HEK293 (cell line): Measurements from ENCODE around the gene ALDOA.
A peak's percentile ranks its signal among the peaks of the same experiment; 100 is the strongest.

Experiments used
- CTCF ChIA-PET: fragments of 350-600 bp; formaldehyde crosslinking; extraction: SDS; loops from one replicate; lab custom pipeline; 2021; ENCODE audit warnings: antibody characterized with exemption; lab: Yijun Ruan, JAX
- POLR2A ChIA-PET: fragments of 300-600 bp; formaldehyde crosslinking; extraction: SDS; loops from one replicate; lab custom pipeline; 2020; ENCODE audit warnings: antibody characterized with exemption, inconsistent platforms; lab: Yijun Ruan, JAX
- H3K27ac ChIP-seq: fragments of 200-500 bp; sonication (Bioruptor generic); 2 replicates; pipeline ENCODE4 v1.5.1; 2014; ENCODE audit warnings: low read depth, low read length, control low read depth, inconsistent platforms; ENCODE audit errors: extremely low read depth
- H3K36me3 ChIP-seq, 2 experiments: fragments of 200-500 bp in 1 of 2; sonication (Bioruptor generic) in 1 of 2; 1 replicate in 1 of 2; 2 replicates in 1 of 2; pipeline ENCODE4 v1.5.1; 2014 to 2017; ENCODE audit warnings: inconsistent platforms in 2 of 2, low read length in 2 of 2; ENCODE audit not compliant: control insufficient read depth in 2 of 2, insufficient read depth in 1 of 2
- H3K4me1 ChIP-seq: fragments of 200-500 bp; sonication (Bioruptor generic); 2 replicates; pipeline ENCODE4 v1.5.1; 2014; ENCODE audit warnings: mild to moderate bottlenecking, low read length, inconsistent platforms; ENCODE audit not compliant: control insufficient read depth, insufficient read depth
- H3K4me3 ChIP-seq: 2 replicates; pipeline ENCODE4 v1.5.1; 2011; ENCODE audit warnings: low read depth, mild to moderate bottlenecking, control low read depth, low read length, moderate library complexity
- H3K9me3 ChIP-seq: fragments of 200-500 bp; sonication (Bioruptor generic); 2 replicates; pipeline ENCODE4 v1.5.1; 2014; ENCODE audit warnings: low read depth, low read length, inconsistent platforms; ENCODE audit not compliant: control insufficient read depth, insufficient read depth
- GFI1B ChIP-seq: fragments of 450-650 bp; formaldehyde crosslinking; IDR thresholded peaks from 2 replicates; pipeline ENCODE4 v1.5.1; 2016; ENCODE audit warnings: missing biosample characterization, missing genetic modification characterization
- GLIS1 ChIP-seq: fragments of 450-650 bp; formaldehyde crosslinking; IDR thresholded peaks from 2 replicates; pipeline ENCODE4 v1.5.1; 2016; ENCODE audit warnings: missing biosample characterization, missing genetic modification characterization
- MZF1 ChIP-seq: fragments of 450-650 bp; formaldehyde crosslinking; IDR thresholded peaks from 2 replicates; pipeline ENCODE4 v1.5.1; 2017; ENCODE audit warnings: missing biosample characterization, missing genetic modification characterization, borderline replicate concordance
- REPIN1 ChIP-seq: fragments of 450-650 bp; formaldehyde crosslinking; IDR thresholded peaks from 2 replicates; pipeline ENCODE4 v1.5.1; 2017; ENCODE audit warnings: missing biosample characterization, missing genetic modification characterization, low read depth
- SP7 ChIP-seq: fragments of 450-650 bp; formaldehyde crosslinking; IDR thresholded peaks from 2 replicates; pipeline ENCODE4 v1.5.1; 2016; ENCODE audit warnings: missing biosample characterization, missing genetic modification characterization
- ZBTB21 ChIP-seq: fragments of 450-650 bp; formaldehyde crosslinking; IDR thresholded peaks from 2 replicates; pipeline ENCODE4 v1.5.1; 2017; ENCODE audit warnings: missing biosample characterization, missing genetic modification characterization
- ZBTB8A ChIP-seq: fragments of 450-650 bp; formaldehyde crosslinking; IDR thresholded peaks from 2 replicates; pipeline ENCODE4 v1.5.1; 2016; ENCODE audit warnings: missing biosample characterization, missing genetic modification characterization
- ZNF157 ChIP-seq: fragments of 450-650 bp; formaldehyde crosslinking; IDR thresholded peaks from 2 replicates; pipeline ENCODE4 v1.5.1; 2016; ENCODE audit warnings: missing biosample characterization, missing genetic modification characterization
- ZNF174 ChIP-seq: fragments of 450-650 bp; formaldehyde crosslinking; IDR thresholded peaks from 2 replicates; pipeline ENCODE4 v1.5.0; 2017; ENCODE audit warnings: missing biosample characterization, mild to moderate bottlenecking, missing genetic modification characterization
- ZNF2 ChIP-seq: fragments of 450-650 bp; formaldehyde crosslinking; IDR thresholded peaks from 2 replicates; pipeline ENCODE4 v1.5.1; 2016; ENCODE audit warnings: missing biosample characterization, missing genetic modification characterization
- ZNF302 ChIP-seq: fragments of 450-650 bp; formaldehyde crosslinking; IDR thresholded peaks from 2 replicates; pipeline ENCODE4 v1.5.1; 2016; ENCODE audit warnings: missing biosample characterization, missing genetic modification characterization, low read depth
- ZNF311 ChIP-seq: fragments of 450-650 bp; formaldehyde crosslinking; IDR thresholded peaks from 2 replicates; pipeline ENCODE4 v1.5.1; 2017; ENCODE audit warnings: missing biosample characterization, missing genetic modification characterization, borderline replicate concordance
- ZNF366 ChIP-seq: fragments of 450-650 bp; formaldehyde crosslinking; conservative IDR thresholded peaks from 2 replicates; pipeline ENCODE4 v1.5.1; 2016; ENCODE audit warnings: missing biosample characterization, missing genetic modification characterization
- ZNF473 ChIP-seq: fragments of 450-650 bp; formaldehyde crosslinking; IDR thresholded peaks from 2 replicates; pipeline ENCODE4 v1.5.1; 2017; ENCODE audit warnings: missing biosample characterization, missing genetic modification characterization
- ZNF549 ChIP-seq: fragments of 450-650 bp; IDR thresholded peaks from 2 replicates; pipeline ENCODE4 v1.5.1; 2018; ENCODE audit warnings: missing biosample characterization, missing genetic modification characterization, mild to moderate bottlenecking, inconsistent platforms, moderate library complexity
- ZNF610 ChIP-seq: fragments of 450-650 bp; formaldehyde crosslinking; IDR thresholded peaks from 2 replicates; pipeline ENCODE4 v1.5.1; 2016; ENCODE audit warnings: missing biosample characterization, missing genetic modification characterization, borderline replicate concordance
- ZNF654 ChIP-seq: fragments of 450-650 bp; formaldehyde crosslinking; IDR thresholded peaks from 2 replicates; pipeline ENCODE4 v1.5.1; 2016; ENCODE audit warnings: low read depth, missing biosample characterization, missing genetic modification characterization
- TF ChIP-seq, protein P1 (sequence below): fragments of 450-650 bp; formaldehyde crosslinking; IDR thresholded peaks from 2 replicates; pipeline ENCODE4 v1.5.0; 2017; ENCODE audit warnings: missing biosample characterization, missing genetic modification characterization, borderline replicate concordance
- TF ChIP-seq, protein P2 (sequence below): fragments of 450-650 bp; formaldehyde crosslinking; IDR thresholded peaks from 2 replicates; pipeline ENCODE4 v1.5.1; 2016; ENCODE audit warnings: missing biosample characterization, missing genetic modification characterization
- TF ChIP-seq, protein P3 (sequence below): fragments of 450-650 bp; formaldehyde crosslinking; IDR thresholded peaks from 2 replicates; pipeline ENCODE4 v1.5.1; 2016; ENCODE audit warnings: missing biosample characterization, missing genetic modification characterization
- TF ChIP-seq, protein P4 (sequence below): fragments of 450-650 bp; formaldehyde crosslinking; IDR thresholded peaks from 2 replicates; pipeline ENCODE4 v1.5.1; 2016; ENCODE audit warnings: missing biosample characterization, missing genetic modification characterization, borderline replicate concordance
- TF ChIP-seq, protein P5 (sequence below): fragments of 450-650 bp; IDR thresholded peaks from 2 replicates; pipeline ENCODE4 v1.5.1; 2018; ENCODE audit warnings: missing biosample characterization, mild to moderate bottlenecking, missing genetic modification characterization

Gene ALDOA

DNA sequence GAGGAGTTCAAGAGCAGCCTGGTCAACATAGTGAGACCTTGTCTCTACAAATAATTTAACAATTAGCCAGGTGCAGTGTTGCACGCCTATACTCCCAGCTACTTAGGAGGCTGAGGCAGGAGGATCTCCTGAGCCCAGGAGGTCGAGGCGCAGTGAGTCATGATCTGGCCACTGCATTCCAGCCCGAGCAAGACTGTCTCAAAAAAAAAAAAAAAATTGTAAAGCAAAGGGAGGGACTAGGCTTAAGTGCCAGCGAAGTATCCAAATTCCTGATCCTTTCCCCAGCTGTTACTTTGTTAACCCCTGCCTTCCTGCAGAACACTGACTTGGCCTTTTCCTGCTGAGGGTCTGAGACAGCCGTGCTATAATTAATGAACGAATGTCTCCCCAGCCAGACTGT, 45.1 kb downstream of the ALDOA start:
- Histone ChIP-seq H3K4me3 (no peak overlapping the region), H3K9me3 (no peaks in the 10 kb centered on the region), H3K36me3 (peaks cover 0 to 71% of the 10 kb centered on the region in 2 experiments; a peak in 2 of 3 replicates), H3K27ac (0 out of 2 replicates have a peak overlapping the region, but pooled peaks have one; percentile 9), H3K4me1 (no peaks in the 10 kb centered on the region)
- ChIA-PET POLR2A (interaction anchor here (0.6 kb wide), 1 partner anchor 283 kb away, joined by 5 read pairs; no protein-coding TSS in a partner anchor), CTCF (interaction anchor here (0.8 to 6.1 kb wide), 6 partner anchors 18 to 299 kb away, joined by 3 to 38 read pairs (median 4); partner anchors contain the start of gene TBX6)
- TF ChIP-seq GLIS1 (tag by site-specific recombination) (0 out of 2 replicates have a peak, but pooled peaks have one; percentile 14), GFI1B (tag by site-specific recombination) (no peak)

DNA sequence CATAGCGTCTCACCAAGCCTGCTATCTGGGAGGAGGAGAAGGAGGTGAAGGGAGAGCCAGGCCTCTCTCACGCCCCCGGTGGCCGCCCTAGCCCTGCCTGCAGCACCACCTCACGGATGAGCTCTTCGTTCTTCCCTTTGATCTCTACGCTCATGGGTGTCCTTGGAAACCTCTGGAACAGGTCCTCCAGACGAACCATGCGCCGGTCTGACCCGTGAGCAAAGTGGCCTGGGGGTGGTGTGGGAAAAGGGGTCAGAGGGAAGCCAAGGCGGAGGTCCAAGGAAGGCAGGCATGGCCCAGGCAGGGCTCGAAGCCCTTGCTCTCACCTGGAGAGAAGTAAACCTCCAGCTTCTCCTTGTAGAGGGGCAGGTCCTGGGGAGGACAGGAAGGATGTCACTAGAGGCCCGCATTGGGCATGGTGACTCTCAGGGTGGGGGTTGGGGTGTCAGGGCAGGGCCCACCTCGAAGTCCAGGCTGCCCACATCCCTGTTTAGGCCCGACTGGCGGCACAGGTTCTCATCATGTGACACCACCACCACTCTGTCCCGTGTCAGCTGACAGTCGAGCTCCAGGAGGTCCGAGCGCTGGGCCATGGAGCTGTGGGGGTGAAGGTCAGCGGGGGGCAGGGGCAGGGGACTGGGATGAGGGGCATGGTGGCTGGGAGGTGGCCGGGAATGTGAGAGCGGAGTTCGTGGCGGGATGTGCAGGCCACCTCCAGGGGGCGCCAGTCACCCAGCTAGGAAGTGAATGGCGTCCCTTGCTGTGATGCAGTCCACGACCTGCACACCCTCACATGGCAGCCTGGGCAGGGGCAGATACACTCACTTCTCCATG, 46.9 kb downstream of the ALDOA start:
- ChIA-PET CTCF (interaction anchor here (0.6 to 6.1 kb wide), 23 partner anchors 9 to 521 kb away, joined by 3 to 38 read pairs (median 3); partner anchors contain the start of genes TBX6 and YPEL3), POLR2A (interaction anchor here (1.3 kb wide), 1 partner anchor 67 kb away, joined by 8 read pairs; no protein-coding TSS in a partner anchor)
- Histone ChIP-seq H3K27ac (no peak overlapping the region), H3K36me3 (peaks cover 4 to 75% of the 10 kb centered on the region in 2 experiments; a peak in 2 of 3 replicates), H3K9me3 (no peaks in the 10 kb centered on the region), H3K4me1 (no peaks in the 10 kb centered on the region), H3K4me3 (no peak overlapping the region)
- no peak for TF ChIP-seq MZF1 (tag by site-specific recombination)
- TF ChIP-seq ZBTB21 (tag by site-specific recombination): no peak
- 0 out of 2 replicates have a peak, but pooled peaks have one; percentile 27 for TF ChIP-seq ZBTB8A (tag by site-specific recombination)
- TF ChIP-seq REPIN1 (tag by site-specific recombination): 0 out of 2 replicates have a peak, but pooled peaks have one; percentile 88
- TF ChIP-seq ZNF2: 0 out of 2 replicates have a peak, but pooled peaks have one; percentile 52
- no peak for TF ChIP-seq ZNF311
- no peak for TF ChIP-seq ZNF366 (tag by site-specific recombination)
- 0 out of 2 replicates have a peak, but pooled peaks have one; percentile 46 for TF ChIP-seq SP7
- TF ChIP-seq ZNF302 (tag by site-specific recombination): no peak
- TF ChIP-seq ZNF549 (tag by site-specific recombination): no peak
- TF ChIP-seq ZNF473 (tag by site-specific recombination): no peak
- TF ChIP-seq, protein P1, sequence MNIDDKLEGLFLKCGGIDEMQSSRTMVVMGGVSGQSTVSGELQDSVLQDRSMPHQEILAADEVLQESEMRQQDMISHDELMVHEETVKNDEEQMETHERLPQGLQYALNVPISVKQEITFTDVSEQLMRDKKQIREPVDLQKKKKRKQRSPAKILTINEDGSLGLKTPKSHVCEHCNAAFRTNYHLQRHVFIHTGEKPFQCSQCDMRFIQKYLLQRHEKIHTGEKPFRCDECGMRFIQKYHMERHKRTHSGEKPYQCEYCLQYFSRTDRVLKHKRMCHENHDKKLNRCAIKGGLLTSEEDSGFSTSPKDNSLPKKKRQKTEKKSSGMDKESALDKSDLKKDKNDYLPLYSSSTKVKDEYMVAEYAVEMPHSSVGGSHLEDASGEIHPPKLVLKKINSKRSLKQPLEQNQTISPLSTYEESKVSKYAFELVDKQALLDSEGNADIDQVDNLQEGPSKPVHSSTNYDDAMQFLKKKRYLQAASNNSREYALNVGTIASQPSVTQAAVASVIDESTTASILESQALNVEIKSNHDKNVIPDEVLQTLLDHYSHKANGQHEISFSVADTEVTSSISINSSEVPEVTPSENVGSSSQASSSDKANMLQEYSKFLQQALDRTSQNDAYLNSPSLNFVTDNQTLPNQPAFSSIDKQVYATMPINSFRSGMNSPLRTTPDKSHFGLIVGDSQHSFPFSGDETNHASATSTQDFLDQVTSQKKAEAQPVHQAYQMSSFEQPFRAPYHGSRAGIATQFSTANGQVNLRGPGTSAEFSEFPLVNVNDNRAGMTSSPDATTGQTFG (tag by site-specific recombination): no peak
- TF ChIP-seq ZNF654 (tag by site-specific recombination): peak; percentile 33; the same call in 1 of the 2 replicates
- TF ChIP-seq ZNF610 (tag by site-specific recombination): no peak
- TF ChIP-seq, protein P2, sequence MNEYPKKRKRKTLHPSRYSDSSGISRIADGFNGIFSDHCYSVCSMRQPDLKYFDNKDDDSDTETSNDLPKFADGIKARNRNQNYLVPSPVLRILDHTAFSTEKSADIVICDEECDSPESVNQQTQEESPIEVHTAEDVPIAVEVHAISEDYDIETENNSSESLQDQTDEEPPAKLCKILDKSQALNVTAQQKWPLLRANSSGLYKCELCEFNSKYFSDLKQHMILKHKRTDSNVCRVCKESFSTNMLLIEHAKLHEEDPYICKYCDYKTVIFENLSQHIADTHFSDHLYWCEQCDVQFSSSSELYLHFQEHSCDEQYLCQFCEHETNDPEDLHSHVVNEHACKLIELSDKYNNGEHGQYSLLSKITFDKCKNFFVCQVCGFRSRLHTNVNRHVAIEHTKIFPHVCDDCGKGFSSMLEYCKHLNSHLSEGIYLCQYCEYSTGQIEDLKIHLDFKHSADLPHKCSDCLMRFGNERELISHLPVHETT (tag by site-specific recombination): peak; percentile 47; the same call in 1 of the 2 replicates
- TF ChIP-seq ZNF174 (tag by site-specific recombination): no peak
- TF ChIP-seq ZNF157 (tag by site-specific recombination): no peak
- TF ChIP-seq, protein P3, sequence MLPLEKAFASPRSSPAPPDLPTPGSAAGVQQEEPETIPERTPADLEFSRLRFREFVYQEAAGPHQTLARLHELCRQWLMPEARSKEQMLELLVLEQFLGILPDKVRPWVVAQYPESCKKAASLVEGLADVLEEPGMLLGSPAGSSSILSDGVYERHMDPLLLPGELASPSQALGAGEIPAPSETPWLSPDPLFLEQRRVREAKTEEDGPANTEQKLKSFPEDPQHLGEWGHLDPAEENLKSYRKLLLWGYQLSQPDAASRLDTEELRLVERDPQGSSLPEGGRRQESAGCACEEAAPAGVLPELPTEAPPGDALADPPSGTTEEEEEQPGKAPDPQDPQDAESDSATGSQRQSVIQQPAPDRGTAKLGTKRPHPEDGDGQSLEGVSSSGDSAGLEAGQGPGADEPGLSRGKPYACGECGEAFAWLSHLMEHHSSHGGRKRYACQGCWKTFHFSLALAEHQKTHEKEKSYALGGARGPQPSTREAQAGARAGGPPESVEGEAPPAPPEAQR (tag by site-specific recombination): no peak
- TF ChIP-seq, protein P4, sequence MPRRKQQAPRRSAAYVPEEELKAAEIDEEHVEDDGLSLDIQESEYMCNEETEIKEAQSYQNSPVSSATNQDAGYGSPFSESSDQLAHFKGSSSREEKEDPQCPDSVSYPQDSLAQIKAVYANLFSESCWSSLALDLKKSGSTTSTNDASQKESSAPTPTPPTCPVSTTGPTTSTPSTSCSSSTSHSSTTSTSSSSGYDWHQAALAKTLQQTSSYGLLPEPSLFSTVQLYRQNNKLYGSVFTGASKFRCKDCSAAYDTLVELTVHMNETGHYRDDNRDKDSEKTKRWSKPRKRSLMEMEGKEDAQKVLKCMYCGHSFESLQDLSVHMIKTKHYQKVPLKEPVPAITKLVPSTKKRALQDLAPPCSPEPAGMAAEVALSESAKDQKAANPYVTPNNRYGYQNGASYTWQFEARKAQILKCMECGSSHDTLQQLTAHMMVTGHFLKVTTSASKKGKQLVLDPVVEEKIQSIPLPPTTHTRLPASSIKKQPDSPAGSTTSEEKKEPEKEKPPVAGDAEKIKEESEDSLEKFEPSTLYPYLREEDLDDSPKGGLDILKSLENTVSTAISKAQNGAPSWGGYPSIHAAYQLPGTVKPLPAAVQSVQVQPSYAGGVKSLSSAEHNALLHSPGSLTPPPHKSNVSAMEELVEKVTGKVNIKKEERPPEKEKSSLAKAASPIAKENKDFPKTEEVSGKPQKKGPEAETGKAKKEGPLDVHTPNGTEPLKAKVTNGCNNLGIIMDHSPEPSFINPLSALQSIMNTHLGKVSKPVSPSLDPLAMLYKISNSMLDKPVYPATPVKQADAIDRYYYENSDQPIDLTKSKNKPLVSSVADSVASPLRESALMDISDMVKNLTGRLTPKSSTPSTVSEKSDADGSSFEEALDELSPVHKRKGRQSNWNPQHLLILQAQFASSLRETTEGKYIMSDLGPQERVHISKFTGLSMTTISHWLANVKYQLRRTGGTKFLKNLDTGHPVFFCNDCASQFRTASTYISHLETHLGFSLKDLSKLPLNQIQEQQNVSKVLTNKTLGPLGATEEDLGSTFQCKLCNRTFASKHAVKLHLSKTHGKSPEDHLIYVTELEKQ: no peak
- TF ChIP-seq, protein P5, sequence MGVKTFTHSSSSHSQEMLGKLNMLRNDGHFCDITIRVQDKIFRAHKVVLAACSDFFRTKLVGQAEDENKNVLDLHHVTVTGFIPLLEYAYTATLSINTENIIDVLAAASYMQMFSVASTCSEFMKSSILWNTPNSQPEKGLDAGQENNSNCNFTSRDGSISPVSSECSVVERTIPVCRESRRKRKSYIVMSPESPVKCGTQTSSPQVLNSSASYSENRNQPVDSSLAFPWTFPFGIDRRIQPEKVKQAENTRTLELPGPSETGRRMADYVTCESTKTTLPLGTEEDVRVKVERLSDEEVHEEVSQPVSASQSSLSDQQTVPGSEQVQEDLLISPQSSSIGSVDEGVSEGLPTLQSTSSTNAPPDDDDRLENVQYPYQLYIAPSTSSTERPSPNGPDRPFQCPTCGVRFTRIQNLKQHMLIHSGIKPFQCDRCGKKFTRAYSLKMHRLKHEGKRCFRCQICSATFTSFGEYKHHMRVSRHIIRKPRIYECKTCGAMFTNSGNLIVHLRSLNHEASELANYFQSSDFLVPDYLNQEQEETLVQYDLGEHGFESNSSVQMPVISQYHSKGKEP (tag by site-specific recombination): no peak
